Fibroblast of villous mesenchyme (primary cell): ENCODE results near the gene UNC5C. TPM values are rescaled to one million over a fixed set of nuclear protein-coding genes. Genes with fewer than 3 reads are reported as not detected.

Source experiments
- DNase-seq: peaks from one replicate; pipeline ENCODE4 v3.0.0-alpha.2; 2010; ENCODE audit warnings: low read depth
- H3K4me3 ChIP-seq: 2 replicates; pipeline ENCODE4 v1.5.1; 2011; ENCODE audit warnings: low read depth, mild to moderate bottlenecking, low read length
- total RNA-seq: library from RNA; depleted of rRNA; stranded (reverse); fragments of >200 nt; gene quantifications from 2 replicates; pipeline ENCODE4 v1.2.3, GENCODE V29; 2012
- TF ChIP-seq, protein P1 (sequence below): IDR thresholded peaks from 2 replicates; pipeline ENCODE4 v1.5.1; 2012; ENCODE audit warnings: low read depth, mild to moderate bottlenecking, low read length; ENCODE audit not compliant: insufficient read depth

UNC5C gene
- total RNA-seq, 1 donor = 0.43 TPM

DNA sequence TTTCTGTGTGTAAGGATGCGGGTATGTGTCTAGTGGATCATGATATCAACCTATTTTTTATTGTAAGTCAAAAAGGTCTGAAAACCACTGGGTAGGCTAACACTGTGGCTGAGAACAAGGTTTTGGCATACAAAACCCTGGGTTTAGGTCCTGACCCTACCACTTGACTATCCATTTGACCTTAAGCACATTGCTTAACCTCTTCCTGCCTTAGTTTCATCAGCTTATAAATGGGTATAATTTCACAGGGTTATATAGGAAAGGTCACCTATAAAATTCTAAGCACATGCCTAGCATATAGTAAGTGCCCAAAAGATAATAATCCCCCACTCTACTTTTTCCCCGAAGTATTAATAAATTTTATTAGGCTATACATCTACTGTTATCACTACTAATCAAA, 263.0 kb downstream of the UNC5C start:
- H3K4me3 ChIP-seq = no peak overlapping the region
- DNase-seq = no peak
- TF ChIP-seq, protein P1, sequence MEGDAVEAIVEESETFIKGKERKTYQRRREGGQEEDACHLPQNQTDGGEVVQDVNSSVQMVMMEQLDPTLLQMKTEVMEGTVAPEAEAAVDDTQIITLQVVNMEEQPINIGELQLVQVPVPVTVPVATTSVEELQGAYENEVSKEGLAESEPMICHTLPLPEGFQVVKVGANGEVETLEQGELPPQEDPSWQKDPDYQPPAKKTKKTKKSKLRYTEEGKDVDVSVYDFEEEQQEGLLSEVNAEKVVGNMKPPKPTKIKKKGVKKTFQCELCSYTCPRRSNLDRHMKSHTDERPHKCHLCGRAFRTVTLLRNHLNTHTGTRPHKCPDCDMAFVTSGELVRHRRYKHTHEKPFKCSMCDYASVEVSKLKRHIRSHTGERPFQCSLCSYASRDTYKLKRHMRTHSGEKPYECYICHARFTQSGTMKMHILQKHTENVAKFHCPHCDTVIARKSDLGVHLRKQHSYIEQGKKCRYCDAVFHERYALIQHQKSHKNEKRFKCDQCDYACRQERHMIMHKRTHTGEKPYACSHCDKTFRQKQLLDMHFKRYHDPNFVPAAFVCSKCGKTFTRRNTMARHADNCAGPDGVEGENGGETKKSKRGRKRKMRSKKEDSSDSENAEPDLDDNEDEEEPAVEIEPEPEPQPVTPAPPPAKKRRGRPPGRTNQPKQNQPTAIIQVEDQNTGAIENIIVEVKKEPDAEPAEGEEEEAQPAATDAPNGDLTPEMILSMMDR = no peak

- TF ChIP-seq, protein P1 = no peak
- H3K4me3 ChIP-seq = no peak overlapping the region
- no peak for DNase-seq
Observed at GRCh38 chr4:95284655-95285054, 264.1 kb downstream of the UNC5C start.

DNA sequence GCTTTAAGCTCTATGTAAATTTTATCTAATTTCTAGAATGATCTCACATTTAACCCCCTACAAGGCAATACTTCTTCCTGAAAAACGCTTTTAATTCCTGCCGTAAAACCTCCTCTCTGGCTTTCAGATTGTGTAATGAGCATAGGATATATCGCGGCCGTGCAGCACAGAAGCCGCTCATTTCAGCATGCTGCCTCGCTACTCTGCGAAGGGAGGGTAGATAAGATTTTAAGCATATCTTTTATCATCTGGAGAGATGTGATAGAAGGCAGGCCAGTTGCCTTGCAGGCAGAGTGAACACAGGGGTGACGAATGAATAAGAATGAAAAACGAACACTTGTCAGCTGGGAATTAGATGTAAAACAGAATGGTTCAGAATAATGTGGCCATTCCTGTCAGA, 265.5 kb downstream of the UNC5C start:
- peak; percentile 59 for DNase-seq
- TF ChIP-seq, protein P1 = no peak
- no peak overlapping the region for H3K4me3 ChIP-seq

DNA sequence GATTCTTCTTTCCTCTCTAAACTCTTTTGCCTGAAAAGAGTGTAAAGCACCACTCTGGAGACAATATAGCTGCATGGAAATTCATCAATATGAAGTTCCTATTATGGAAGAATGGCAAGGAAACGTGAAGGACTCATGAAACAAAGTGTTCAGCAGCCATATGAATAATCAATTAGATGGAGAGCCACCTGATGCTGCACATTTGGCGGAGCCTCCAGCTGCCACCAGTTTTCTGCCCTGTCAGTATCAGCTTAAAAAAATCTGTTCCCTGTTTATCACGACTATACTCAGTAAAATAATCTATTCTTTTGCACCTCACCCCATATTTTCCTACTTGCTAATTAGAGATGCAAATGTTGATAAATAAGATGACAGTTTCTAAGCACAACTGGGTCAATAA, 276.0 kb downstream of the UNC5C start:
- DNase-seq = no peak
- TF ChIP-seq, protein P1 = no peak
- no peak overlapping the region for H3K4me3 ChIP-seq

DNA sequence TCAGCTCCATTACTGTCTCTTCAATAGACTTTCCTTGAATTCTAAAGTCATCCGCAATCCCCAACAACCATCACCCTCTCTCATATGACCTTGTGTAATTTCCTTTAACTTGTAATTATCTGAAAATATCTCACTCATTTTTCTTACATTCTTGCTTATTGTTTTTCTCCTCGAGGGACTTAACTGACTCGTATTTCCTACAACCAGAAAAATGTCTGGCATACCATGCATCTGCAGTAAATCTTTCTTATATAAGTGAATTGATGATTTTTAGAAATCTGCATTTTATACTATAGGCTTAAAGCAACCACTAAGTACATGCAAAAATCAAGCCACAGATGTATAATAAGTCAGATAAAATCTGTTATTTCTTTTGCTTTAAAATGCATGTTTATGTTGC, 276.7 kb downstream of the UNC5C start:
- no peak for DNase-seq
- TF ChIP-seq, protein P1 = no peak
- no peak overlapping the region for H3K4me3 ChIP-seq

DNA sequence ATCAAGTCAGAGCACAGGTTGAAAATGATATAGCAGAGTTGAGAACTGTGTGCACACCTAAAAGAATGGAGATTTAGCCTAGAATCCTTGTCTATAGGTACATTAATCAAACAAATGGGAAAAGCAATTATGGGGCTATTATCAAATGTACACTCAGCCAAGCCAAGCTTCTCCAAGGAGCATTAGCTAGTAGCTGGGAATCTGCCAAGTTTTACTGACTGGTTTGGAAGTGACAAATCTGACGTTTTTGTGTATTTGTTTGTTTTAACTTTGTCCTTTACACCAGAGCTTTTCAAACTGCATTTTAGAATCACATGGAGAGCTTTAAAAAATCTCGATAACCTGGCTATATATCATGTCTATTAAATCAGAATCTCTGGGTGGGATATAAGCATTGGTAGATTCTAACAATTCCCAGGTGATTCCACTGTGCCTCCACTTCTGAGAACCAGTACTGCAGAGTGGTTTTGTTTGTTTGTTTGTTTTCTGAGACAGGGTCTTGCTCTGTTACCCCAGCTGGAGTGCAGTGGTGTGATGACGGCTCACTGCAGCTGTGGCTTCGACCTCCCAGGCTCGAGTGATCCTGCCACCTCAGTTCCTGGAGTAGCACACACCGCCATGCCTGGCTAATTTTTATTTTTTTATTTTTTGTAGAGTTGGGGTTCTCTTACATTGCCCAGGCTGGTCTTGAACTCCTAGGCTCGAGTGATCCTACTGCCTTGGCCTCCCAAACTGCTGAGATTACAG, 279.8 kb downstream of the UNC5C start:
- no peak for DNase-seq
- TF ChIP-seq, protein P1 = no peak
- no peak overlapping the region for H3K4me3 ChIP-seq

DNA sequence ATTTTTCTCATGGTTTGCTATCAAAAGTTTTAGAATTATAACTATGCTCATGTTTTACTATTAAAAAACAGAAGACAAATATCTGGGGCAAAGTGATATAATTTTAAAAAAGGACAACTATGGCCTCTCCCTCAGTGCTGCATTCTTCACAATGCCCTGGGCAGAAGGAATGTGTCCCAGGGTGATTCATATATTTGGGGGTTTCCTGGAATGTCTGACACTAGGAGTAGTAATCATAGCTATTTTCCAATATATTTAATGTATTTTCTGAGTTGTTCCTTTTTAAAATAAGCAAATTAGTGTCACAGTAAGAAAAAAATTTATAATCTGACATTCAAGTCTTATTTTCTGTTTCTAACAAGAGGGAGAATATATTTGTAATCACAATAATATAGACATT, 281.7 kb downstream of the UNC5C start:
- DNase-seq = no peak
- TF ChIP-seq, protein P1 = no peak
- H3K4me3 ChIP-seq = no peak overlapping the region
